ENCODE data around the gene MDH2. TPM values are rescaled to one million over a fixed set of nuclear protein-coding genes. Genes with fewer than 3 reads are reported as not detected.
A peak's percentile ranks its signal among the peaks of the same experiment; 100 is the strongest.

Gene MDH2
- total and polyA plus RNA-seq, 7 donors: 73.1 to 214 (median 90.3) TPM

DNA sequence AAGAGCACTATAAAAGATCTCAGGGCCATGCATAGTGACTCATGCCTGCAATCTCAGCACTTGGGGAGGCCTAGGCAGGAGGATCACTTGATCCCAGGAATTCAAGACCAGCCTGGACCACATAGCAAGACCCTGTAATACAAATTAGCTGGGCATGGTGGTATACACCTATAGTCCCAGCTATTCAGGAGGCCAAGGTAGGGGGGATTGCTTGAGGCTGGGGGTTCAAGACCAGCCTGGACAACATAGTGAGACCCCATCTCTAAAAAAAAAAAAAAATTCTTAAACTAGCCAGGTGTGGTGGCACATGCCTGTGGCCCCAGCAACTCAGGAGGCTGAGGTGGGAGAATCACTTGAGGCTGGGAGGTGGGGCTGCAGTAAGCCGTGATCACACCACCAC, 15.9 kb upstream of the MDH2 start:
- TF ChIP-seq POLR2AphosphoS5 (IDR thresholded peaks at IDR 0.05) (no peak), CTCF (IDR thresholded peaks at IDR 0.05) (no peak), EP300 (IDR thresholded peaks at IDR 0.05) (no peak), POLR2A (IDR thresholded peaks at IDR 0.05) (no peak)
- 98% methylated on average over 1 of the region's 1 CpG for WGBS, 2 donors
- no peak overlapping the region for H3K4me3 ChIP-seq
- DNase-seq: no peak
- no peaks in the 10 kb centered on the region for H3K27me3 ChIP-seq
- intact Hi-C loops (cut with DNase I): no loop called here
- H3K36me3 ChIP-seq: no peaks in the 10 kb centered on the region
- peaks cover 0 to under 1% (median under 1%) of the 10 kb centered on the region in 4 donors for H3K4me1 ChIP-seq
- no peak overlapping the region for H3K27ac ChIP-seq
- H3K9me3 ChIP-seq: no peaks in the 10 kb centered on the region

DNA sequence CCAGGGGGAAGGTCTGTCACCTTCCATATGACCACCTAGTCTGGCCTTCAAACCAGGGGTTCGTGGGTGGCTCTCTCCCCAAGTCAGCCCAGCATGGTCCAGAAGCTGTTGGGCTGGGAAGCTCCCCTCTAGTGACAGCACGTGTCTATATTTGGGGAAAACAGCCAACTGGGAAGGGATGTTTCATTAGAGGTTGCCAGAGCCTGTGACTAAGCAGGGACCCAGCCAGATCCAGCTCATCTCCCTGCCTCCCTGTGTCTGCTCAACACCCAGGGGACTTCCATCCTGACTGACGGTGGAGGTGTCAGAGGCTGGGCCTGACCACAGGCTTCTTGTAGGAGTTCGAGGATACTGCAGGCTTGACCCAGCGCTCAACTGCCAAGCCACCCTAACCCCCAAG, 10.6 kb upstream of the MDH2 start:
- intact Hi-C loops (cut with DNase I): no loop called here
- Histone ChIP-seq H3K9me3 (no peaks in the 10 kb centered on the region), H3K4me1 (peaks cover 0 to 12% (median 6%) of the 10 kb centered on the region in 4 donors), H3K27ac (peak overlapping the region in 1 of 4 donors; percentile 57), H3K36me3 (peaks cover 0 to 8% (median 0%) of the 10 kb centered on the region in 4 donors), H3K27me3 (no peaks in the 10 kb centered on the region), H3K4me3 (no peak overlapping the region)
- 82 to 90% methylated on average over 5 of the region's 5 CpGs for WGBS, 2 donors
- TF ChIP-seq EP300 (IDR thresholded peaks at IDR 0.05) (no peak), POLR2AphosphoS5 (IDR thresholded peaks at IDR 0.05) (peak in 1 of 4 donors; percentile 24)
- peak; percentile 85 for DNase-seq

GRCh38 chr7:76040126-76040525, 7.8 kb upstream of the MDH2 start:
- intact Hi-C loops (cut with DNase I): loop anchor here (10.0 kb wide), 1 partner anchor 125 kb away; no protein-coding TSS in a partner anchor
- peaks cover 0 to 12% (median 6%) of the 10 kb centered on the region in 4 donors for H3K4me1 ChIP-seq
- WGBS, 2 donors: 87 to 93% methylated on average over 6 of the region's 6 CpGs
- DNase-seq: no peak
- H3K9me3 ChIP-seq: no peaks in the 10 kb centered on the region
- no peak for TF ChIP-seq EP300 (IDR thresholded peaks at IDR 0.05)
- TF ChIP-seq POLR2A (IDR thresholded peaks at IDR 0.05): no peak
- no peak for TF ChIP-seq POLR2AphosphoS5 (IDR thresholded peaks at IDR 0.05)
- no peak for TF ChIP-seq CTCF (IDR thresholded peaks at IDR 0.05)
- H3K27me3 ChIP-seq: no peaks in the 10 kb centered on the region
- H3K27ac ChIP-seq: no peak overlapping the region
- H3K4me3 ChIP-seq: no peak overlapping the region
- peaks cover 0 to 8% (median 0%) of the 10 kb centered on the region in 4 donors for H3K36me3 ChIP-seq

- no peak for DNase-seq
- whole genome bisulfite sequencing, 2 donors: 95 to 98% methylated on average over 7 of the region's 7 CpGs
- H3K27me3 ChIP-seq: no peaks in the 10 kb centered on the region
- H3K36me3 ChIP-seq: peaks cover 0 to 8% (median 0%) of the 10 kb centered on the region in 4 donors
- H3K4me3 ChIP-seq: no peak overlapping the region
- intact Hi-C loops (cut with DNase I): loop anchor here (10.0 kb wide), 1 partner anchor 120 kb away; no protein-coding TSS in a partner anchor
- H3K4me1 ChIP-seq: peaks cover 0 to 31% (median 22%) of the 10 kb centered on the region in 4 donors
- no peak for TF ChIP-seq EP300 (IDR thresholded peaks at IDR 0.05)
- H3K9me3 ChIP-seq: no peaks in the 10 kb centered on the region
- no peak overlapping the region for H3K27ac ChIP-seq
Observed at GRCh38 chr7:76044375-76044865, 3.5 kb upstream of the MDH2 start.

DNA sequence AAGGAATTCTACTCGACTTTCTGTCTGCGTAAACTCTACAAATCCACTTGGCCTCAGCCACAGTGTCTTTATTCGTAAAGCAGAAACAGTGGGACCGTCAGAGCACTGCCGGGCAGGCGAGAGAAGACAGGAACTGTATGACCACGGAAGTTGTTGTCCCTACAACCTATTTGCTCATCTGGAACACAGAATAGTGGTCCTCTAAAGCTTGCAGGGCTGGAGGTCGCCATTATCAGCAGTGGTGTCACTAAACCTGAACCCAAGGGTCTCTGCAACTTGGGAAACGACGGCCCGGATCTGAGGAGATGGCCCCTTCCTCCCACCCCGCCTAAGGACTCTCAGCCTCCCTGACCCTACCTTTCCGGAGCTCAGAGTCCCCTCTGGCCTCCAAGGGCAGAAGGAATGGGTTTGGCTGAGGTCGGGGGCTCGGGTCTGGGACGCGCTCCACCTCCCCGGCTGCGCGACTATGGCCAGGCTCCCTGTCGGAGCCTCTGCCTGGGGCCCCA, 548 bp upstream of the MDH2 start:
- Histone ChIP-seq H3K4me3 (peak overlapping the region; percentile 56 to 96 (median 74)), H3K27me3 (no peaks in the 10 kb centered on the region), H3K27ac (peak overlapping the region; percentile 87 to 96 (median 91)), H3K9me3 (no peaks in the 10 kb centered on the region), H3K36me3 (peaks cover 0 to 7% (median 0%) of the 10 kb centered on the region in 4 donors), H3K4me1 (peaks cover 0 to 45% (median 33%) of the 10 kb centered on the region in 4 donors)
- no peak for TF ChIP-seq POLR2A (IDR thresholded peaks at IDR 0.05)
- TF ChIP-seq EP300 (IDR thresholded peaks at IDR 0.05): no peak
- no peak for TF ChIP-seq CTCF (IDR thresholded peaks at IDR 0.05)
- no peak for TF ChIP-seq POLR2AphosphoS5 (IDR thresholded peaks at IDR 0.05)
- 0 to 1% methylated on average over 21 of the region's 21 CpGs for WGBS, 2 donors
- intact Hi-C loops (cut with DNase I): loop anchor here (10.0 kb wide), 1 partner anchor 117 kb away; no protein-coding TSS in a partner anchor
- DNase-seq: no peak
